HL-60 (cell line): ENCODE results near the gene TRIOBP.

ENCODE experiments used
- DNase-seq, 2 experiments: peaks; one replicate each; pipeline ENCODE4 v3.0.0-alpha.2; 2010 to 2020; ENCODE audit warnings: low read depth in 1 of 2, low spot score in 1 of 2
- H3K27ac ChIP-seq: fragments of 250-450 bp; sonication (Bioruptor Pico); replicated peaks from 2 replicates; pipeline ENCODE4 v1.5.1; 2020; ENCODE audit warnings: mild to moderate bottlenecking, moderate library complexity
- H3K27me3 ChIP-seq: fragments of 250-450 bp; sonication (Bioruptor Pico); 2 replicates; pipeline ENCODE4 v1.5.1; 2021; ENCODE audit warnings: mild to moderate bottlenecking, moderate library complexity; ENCODE audit not compliant: insufficient read depth, poor library complexity, severe bottlenecking
- H3K4me3 ChIP-seq: replicated peaks from 2 replicates; pipeline ENCODE4 v1.5.1; 2011; ENCODE audit warnings: mild to moderate bottlenecking, control low read depth, low read length; ENCODE audit not compliant: insufficient read depth
- CTCF ChIP-seq: IDR thresholded peaks from one replicate; pipeline ENCODE4 v1.5.1; 2011; ENCODE audit warnings: low read length, control low read depth, inconsistent platforms; ENCODE audit not compliant: insufficient read depth
- GABPA ChIP-seq: IDR thresholded peaks from 2 replicates; pipeline ENCODE4 v1.6.1; 2012; ENCODE audit warnings: low read depth
- POLR2AphosphoS5 ChIP-seq: IDR thresholded peaks from 2 replicates; pipeline ENCODE4 v1.6.1; 2012; ENCODE audit warnings: low read depth
- REST ChIP-seq: IDR thresholded peaks from 2 replicates; pipeline ENCODE4 v1.6.1; 2012; ENCODE audit warnings: low read depth; ENCODE audit not compliant: insufficient replicate concordance
- SPI1 ChIP-seq: IDR thresholded peaks from 2 replicates; pipeline ENCODE4 v1.6.1; 2012; ENCODE audit warnings: low read depth, mild to moderate bottlenecking, borderline replicate concordance

Gene TRIOBP

GRCh38 chr22:37744589-37744988, 47.7 kb downstream of the TRIOBP start:
- no peak for DNase-seq
- TF ChIP-seq SPI1 (no peak), CTCF (no peak), REST (no peak), POLR2AphosphoS5 (no peak), GABPA (no peak)
- no peak overlapping the region for H3K4me3 ChIP-seq
- no peak overlapping the region for H3K27ac ChIP-seq
- no peaks in the 10 kb centered on the region for H3K27me3 ChIP-seq

GRCh38 chr22:37745548-37746365, 48.9 kb downstream of the TRIOBP start:
- no peaks in the 10 kb centered on the region for H3K27me3 ChIP-seq
- TF ChIP-seq REST (no peak), GABPA (peak; percentile 52; the same call in 1 of the 2 replicates)
- H3K4me3 ChIP-seq = peak overlapping the region; percentile 85
- DNase-seq = peak; percentile 75 to 90
- peak overlapping the region; percentile 87 for H3K27ac ChIP-seq

GRCh38 chr22:37746366-37747079, 49.7 kb downstream of the TRIOBP start:
- no peaks in the 10 kb centered on the region for H3K27me3 ChIP-seq
- peak overlapping the region; percentile 87 for H3K27ac ChIP-seq
- TF ChIP-seq POLR2AphosphoS5 (no peak), REST (peak; percentile 42), SPI1 (no peak), GABPA (no peak), CTCF (no peak)
- peak in 1 of 2 experiments; percentile 35 for DNase-seq
- peak overlapping the region; percentile 85 for H3K4me3 ChIP-seq
